Forelimb muscle (tissue), 1 donor: ENCODE results near the gene ERC1. TPM values are rescaled to one million over a fixed set of nuclear protein-coding genes. Genes with fewer than 3 reads are reported as not detected.
"Not testable (repeated sequence)": the region's sequence is repeated elsewhere in the genome, so short reads cannot be mapped to it uniquely, and the experiment has no call there.

Experiments used
- DNase-seq: peaks from one replicate; pipeline ENCODE4 v3.0.0-alpha.2; 2013; ENCODE audit warnings: low read depth
- polyA plus RNA-seq: library from polyadenylated mRNA; unstranded; fragments of 120-200 nt; gene quantifications from one replicate; pipeline ENCODE4 v1.2.1, GENCODE V29; 2013; ENCODE audit not compliant: insufficient read length

Gene ERC1
- polyA plus RNA-seq, 1 donor = 20.4 TPM

DNA sequence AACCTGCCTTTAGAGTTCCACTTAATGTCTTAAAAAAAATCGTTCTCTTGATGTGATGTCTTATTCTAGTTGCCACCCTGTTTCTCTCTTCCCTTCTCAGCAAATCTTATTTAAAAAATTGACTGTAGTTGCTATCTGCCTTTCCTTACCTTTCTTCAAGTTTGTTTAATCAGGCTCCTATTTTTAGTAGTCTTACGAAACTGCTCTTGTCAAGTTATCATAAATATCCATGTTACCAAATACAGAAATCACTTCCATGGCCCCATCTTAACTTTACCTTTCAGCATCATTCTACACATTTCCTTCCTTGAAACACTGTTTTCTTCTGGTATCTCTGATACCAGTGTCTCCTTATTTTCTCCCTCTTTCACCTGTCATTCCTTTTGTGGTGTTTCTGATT, 227.3 kb downstream of the ERC1 start:
- no peak for DNase-seq

DNA sequence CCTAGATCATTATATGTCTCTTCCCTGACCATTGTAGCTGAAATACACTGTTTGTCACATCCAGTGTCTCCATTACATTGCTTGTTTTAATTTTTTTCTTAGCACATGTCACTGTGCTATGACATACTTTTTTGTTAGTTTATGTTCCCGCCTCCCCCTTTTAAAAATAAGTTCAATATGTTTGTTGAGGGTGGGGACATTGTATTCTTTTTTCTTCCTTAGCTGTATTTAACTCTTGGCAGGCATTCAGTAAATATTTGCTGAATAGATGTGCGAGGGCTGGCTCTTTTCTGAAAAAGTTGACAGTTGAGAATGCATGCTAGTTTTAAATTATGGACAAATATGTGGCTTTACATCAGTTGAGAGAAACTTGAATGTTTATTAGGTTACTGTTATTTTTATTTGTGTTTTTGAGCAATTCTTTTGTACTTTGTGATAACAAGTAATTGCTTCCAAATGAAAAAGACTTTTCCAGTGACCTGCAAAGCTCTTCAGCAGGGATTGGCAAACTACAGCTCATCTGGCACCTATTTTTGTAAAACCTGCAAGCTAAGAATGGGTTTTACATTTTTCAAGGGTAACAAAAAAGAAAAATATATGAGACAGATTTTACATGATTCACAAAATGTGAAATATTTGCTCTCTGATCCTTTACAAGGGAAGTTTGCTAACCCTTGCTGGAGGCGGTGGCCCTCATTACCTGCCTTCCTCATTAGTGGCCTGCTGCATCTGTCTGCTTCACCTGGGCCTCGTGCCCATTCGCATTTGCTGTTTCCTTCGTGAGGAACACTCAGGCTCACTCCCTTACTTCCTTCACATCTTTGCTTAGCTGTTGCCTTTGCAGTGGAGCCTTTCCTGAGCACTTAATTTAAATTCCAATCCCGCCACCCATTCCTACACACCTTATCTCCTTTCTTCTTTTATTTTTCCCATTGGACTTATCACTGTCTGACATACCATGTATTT, 229.4 kb downstream of the ERC1 start:
- DNase-seq = no peak

DNA sequence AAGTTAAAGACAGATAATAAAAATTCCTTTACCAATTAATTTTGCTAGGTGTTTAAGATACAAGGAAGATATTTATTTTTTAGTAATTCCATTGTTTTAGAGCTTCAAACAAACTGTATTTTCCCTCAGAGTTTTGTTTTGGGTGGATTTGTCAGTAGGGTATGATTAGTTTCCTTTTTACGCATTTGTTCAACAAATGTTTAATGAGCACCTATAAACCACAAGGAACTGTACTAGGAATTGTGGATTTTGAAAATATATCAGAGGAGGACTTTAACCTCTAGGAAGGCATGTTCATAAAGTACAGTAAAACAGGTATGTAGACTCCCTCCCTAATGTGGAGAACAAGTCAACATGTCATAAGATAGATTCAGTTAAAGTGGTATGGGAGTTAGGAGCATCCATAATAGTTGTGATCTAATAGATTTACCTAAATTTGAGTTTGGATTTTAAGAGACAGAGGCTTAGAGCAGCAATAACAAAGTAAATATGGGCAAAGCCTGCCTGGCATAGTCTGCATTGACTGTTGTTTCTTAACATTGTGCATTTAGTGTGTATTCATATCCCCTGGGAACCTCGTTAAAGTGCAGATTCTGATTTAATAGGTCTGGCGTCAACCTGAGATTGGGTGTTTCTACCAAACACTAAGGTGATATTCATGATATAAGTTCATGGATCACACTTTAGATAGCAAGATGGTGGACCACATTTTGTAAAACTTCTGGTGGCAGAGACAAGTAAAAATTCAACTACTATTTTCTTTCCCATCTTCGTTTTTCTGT, 232.0 kb downstream of the ERC1 start:
- no peak for DNase-seq

DNA sequence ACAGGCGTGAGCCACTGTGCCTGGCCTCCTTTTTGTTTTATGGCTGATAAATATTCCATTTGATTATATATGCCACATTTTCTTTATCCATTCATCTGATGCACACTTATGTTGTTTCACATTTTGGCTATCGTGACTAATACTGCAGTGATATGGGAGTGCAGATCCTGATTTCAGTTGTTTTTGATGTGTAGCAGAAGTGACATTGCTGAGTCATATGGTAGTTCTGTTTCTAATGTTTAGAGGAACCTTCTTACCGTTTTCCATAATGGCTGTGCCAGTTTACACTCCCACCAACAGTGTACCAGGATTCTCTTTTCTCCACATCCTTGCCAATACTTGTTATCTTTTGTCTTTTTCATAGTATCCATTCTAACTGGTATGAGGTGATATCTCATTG, 235.9 kb downstream of the ERC1 start:
- no peak for DNase-seq

- no peak for DNase-seq
Observed at GRCh38 chr12:1234073-1234472, 243.1 kb downstream of the ERC1 start.

DNA sequence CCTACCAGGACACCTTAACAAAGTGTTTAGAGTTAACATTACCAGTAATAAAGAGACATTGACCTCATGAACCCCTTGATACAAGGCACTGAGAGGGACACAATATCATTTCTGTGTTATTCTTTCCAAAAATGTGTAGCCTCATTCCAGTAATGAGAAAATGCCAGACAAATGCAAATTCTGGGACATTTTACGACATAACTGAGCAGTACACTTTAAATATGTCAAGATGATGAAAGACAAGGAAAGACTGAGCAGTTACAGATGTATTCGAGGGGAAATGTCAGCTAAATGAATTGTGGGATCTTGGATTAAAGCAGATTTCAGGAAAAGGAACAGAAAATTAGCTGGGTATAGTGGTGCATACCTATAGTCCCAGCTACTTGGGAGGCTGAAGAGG, 255.6 kb downstream of the ERC1 start:
- no peak for DNase-seq

DNA sequence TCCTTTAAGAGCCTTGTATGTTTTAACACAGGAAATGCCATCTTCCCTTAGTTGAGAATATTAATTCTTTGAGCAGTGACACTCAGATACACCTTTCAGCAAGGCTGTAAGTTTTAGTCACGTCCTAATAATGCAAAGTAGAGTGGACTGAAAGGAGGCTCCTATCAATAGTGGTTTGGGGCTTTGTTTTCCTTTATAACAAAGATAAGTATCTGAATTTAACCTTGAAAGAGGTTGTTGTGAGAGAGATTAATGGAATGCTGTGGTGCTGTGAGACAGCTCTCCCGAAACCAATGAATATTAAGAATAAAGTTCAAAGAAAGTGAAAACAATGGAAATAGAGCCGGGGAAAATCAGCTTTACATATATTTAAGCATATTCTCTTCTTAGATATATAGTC, 259.6 kb downstream of the ERC1 start:
- no peak for DNase-seq

- DNase-seq = no peak
Observed at GRCh38 chr12:1252758-1253157, 261.7 kb downstream of the ERC1 start.

DNA sequence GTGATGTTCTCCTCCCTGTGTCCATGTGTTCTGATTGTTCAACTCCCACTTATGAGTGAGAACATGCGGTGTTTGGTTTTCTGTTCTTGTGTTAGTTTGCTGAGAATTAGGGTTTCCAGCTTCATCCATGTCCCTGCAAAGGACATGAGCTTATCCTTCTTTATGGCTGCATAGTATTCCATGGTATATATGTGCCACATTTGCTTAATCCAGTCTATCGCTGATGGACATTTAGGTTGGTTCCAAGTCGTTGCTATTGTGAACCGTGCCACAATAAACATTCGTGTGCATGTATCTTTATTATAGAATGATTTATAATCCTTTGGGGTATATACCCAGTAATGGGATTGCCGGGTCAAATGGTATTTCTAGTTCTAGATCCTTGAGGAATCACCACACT, 264.1 kb downstream of the ERC1 start:
- DNase-seq = not testable (repeated sequence)

DNA sequence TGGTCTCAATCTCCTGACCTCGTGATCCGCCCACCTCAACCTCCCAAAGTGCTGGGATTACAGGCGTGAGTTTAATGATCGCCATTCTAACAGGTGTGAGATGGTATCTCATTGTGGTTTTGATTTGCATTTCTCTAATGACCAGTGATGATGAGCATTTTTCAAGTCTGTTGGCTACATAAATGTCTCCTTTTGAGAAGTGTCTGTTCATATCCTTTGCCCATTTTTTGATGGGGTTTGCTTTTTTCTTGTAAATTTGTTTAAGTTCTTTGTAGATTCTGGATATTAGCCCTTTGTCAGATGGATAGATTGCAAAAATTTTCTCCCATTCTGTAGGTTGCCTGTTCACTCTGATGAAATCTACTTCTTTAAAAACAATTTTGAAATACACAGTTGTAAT, 264.8 kb downstream of the ERC1 start:
- not testable (repeated sequence) for DNase-seq

- DNase-seq = no peak
Observed at GRCh38 chr12:1256285-1256684, 265.3 kb downstream of the ERC1 start.

DNA sequence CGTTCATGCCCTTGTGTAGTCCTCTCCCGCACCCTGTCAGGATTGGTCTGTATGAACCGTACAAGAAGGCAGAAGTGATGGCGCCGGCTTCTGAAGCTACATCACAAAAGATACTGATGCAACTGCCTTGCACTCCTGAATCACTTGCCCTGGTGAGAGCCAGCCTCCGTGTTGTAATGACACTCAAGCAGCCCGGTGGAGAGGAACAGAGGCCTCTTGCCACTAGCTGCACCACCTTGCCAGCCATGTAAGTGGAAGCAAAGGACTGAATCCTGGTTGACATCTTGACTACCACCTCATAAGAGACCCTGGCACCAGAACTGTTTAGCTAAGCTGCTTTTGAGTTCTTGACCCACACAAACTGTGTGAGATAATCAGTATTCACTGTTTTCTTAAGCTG, 266.0 kb downstream of the ERC1 start:
- no peak for DNase-seq

- DNase-seq = no peak
Observed at GRCh38 chr12:1262011-1262410, 271.0 kb downstream of the ERC1 start.

- no peak for DNase-seq
Observed at GRCh38 chr12:1267243-1267642, 276.2 kb downstream of the ERC1 start.

DNA sequence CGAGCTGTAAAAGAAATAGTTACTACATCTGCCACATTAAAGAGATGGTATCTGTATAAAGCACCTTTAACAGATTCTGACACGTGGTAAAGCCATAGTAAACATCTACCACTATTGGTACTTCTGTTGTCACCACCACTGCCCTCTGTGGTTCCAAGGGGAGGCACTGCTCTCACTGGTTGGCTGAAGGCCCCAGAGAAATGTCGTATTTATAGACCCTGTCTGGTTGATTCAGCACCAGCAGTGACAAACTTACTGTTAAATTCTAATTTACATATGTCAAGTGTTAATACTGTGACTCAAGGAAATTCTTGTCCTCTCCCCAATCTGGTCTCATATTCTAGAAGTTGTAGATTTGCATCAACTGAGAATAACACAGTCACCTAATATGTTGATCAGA, 281.1 kb downstream of the ERC1 start:
- DNase-seq = no peak

DNA sequence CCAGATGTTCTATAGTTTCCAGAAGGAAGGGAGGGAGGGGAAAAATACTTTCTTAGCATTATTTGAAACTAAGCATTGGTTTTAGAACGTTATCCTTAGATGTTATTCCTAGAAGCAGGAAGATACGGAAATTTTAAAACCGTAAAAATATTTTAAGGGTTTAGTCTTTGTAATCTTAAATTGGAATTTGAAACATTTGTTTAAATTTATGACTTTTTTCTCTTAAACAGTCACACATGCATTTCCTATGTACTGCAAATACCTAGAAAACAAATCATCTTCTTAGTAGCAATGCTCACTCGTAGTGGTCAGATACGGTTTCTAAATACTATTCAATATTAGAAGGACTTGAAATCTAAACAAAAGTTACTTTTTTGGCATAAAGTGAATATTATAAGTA, 282.0 kb downstream of the ERC1 start:
- DNase-seq = no peak

- DNase-seq = no peak
Observed at GRCh38 chr12:1277905-1278304, 286.9 kb downstream of the ERC1 start.

GRCh38 chr12:1279050-1279449, 288.0 kb downstream of the ERC1 start:
- DNase-seq = no peak

- DNase-seq = no peak
Observed at GRCh38 chr12:1280059-1280458, 289.0 kb downstream of the ERC1 start.

DNA sequence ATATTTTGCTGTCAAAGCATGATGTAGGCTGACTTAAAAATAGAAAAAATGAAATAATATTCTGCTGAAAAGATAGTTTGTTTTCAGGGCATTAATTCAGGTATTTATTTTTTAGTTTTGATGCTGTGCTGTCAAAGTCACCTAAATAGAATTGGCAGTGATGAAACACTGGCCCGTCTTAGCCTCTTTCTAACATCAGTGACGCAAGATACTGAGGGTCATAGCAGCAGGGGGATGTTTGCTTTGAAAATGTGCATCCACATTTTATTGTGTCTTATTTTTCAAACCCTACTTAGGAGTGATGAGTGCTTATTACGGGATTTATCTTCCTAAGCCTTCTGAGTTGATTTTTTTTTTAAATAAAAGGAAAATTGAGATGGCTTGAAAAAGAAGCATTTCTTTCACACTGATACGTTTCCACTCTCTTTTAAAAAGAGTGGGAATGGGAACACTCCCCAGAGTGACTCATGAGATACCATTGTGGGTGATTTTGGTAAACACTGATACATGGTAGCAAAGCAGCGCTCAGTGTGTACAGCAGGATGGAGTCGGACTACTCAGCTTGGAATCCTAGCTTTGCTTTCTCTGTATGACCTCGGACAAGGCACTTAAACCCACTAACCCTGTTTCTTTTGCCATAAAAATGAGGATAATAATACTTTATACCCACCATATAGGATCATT, 290.8 kb downstream of the ERC1 start:
- no peak for DNase-seq

DNA sequence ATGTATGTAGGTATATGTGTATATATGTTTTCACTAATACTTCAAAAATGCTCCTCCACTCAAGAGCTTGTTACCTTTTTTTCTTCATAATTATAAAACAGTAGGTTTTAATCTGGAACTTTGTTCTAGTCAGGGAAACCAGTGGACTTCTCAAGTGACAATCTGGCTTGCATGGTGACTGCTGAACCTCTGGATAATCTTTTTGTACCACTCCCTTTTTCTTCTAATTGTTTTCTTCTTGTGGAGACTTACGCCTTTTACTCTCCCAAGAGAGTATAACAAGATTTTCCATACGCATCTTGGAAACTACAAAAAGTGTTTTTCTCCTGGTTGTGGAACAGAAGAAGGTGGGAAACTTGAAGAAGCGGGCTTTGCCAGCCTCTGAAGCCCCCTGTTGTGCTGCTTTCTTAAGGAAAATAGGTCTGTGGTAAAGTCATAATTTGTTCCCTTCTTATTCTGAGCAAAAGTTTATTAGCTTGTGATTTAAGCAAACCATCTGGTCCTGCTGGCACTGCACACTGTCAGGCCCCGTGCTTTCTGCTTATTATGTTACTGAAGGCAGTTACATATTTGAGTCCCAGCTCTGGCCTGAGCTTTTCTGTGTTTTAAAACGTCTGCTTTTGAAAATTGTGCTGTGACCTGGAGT, 291.8 kb downstream of the ERC1 start:
- peak; percentile 66 for DNase-seq

DNA sequence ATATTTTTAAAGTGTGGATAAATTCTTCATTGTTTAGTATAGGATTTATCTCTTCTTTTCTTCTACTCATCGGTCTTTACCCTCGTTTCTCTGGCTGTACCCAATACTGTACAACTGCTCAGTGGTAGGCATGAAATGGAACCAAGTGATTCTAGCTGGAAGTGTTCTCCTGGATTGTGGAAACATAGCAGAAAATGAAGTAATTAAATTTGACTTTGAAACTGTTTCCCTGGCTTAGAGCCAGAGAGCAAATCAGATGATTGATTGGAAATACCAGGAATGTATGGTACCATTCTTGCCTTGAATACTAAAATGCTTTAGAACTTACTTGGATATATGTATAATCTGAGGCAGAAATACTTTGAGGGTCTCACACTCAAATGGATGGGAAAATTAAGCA, 292.3 kb downstream of the ERC1 start:
- DNase-seq = no peak
